Daoy (cell line): ENCODE data around the gene FOXP1. TPM values are rescaled to one million over a fixed set of nuclear protein-coding genes. Genes with fewer than 3 reads are reported as not detected.

Experiments
- DNase-seq: peaks from one replicate; pipeline ENCODE4 v3.0.0-alpha.2; 2015; ENCODE audit warnings: low read depth
- total RNA-seq: library from RNA; depleted of rRNA; stranded (reverse); fragments of >200 nt; shearing (Covaris generic); gene quantifications from 2 replicates; pipeline ENCODE4 v1.2.3, GENCODE V29; 2014

FOXP1 gene
- total RNA-seq, 1 experiment from 2014 or later, result 42.6 TPM

DNA sequence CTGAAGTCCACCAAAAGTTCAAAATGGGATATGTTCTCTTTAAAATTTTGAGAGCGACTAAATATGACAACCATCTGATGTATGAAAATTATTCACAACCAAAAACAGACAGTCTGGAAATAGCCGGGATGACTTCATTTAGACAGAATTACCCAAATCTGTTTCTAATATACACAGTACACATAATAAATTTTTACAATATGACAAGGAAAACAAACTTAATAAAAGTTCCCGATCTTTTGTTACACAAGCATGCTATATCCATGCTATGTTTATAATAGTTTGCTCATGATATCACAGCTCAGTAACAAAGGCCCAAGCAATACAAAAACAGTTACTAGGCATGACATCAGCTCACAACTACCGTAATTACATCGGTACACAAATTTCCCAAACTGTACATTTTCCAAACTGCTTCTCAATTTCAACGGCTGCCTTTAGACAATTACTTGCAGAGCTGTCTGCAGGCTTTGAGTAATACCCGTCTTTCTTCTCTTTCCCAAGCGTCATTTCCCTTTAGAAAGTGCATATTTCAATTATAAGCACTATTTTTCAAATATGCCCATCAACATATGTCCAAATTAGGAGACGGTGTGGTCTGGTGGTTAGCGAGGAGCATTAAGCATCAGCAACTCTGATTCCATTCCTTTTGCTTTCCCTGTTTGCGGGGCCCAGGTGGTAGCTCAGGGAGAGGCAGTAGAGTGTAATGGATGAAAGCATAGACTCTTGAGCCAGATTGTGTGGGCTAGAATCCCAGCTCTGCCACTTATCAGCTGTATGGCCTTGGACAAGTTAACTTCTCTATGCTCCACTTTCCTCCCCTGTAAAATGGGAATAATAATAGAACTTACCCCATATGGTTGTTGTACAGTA lies 481.2 kb downstream of the FOXP1 start:
- DNase-seq, result peak; percentile 67

DNA sequence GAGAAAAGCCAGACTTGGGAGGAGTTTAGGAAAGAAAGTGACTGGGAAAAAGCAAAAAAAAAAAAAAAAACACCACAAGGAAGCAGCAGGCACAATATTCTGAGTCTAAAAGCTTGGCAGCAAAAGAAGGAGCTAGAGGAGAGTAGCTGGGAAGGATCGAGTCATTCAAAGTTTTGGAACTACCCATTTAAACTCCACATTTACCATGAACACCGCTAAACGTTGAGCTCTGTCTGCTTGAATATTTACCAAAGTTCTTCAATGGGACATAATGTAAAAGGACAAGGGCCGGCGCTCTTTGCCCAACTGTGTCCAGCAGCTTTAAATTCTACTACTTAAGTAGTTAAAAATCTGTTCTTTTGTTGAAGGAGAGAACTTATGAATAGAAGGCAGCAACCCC lies 481.9 kb downstream of the FOXP1 start:
- peak; percentile 10 for DNase-seq

- DNase-seq, result peak; percentile 66
These were observed 482.5 kb downstream of the FOXP1 start for GRCh38 chr3:71101014-71101413.

- DNase-seq, result no peak
These were observed 483.4 kb downstream of the FOXP1 start for GRCh38 chr3:71099997-71100719.

- no peak for DNase-seq
These were observed 486.0 kb downstream of the FOXP1 start for GRCh38 chr3:71097557-71097956.

- no peak for DNase-seq
These were observed 487.8 kb downstream of the FOXP1 start for GRCh38 chr3:71095511-71096291.

DNA sequence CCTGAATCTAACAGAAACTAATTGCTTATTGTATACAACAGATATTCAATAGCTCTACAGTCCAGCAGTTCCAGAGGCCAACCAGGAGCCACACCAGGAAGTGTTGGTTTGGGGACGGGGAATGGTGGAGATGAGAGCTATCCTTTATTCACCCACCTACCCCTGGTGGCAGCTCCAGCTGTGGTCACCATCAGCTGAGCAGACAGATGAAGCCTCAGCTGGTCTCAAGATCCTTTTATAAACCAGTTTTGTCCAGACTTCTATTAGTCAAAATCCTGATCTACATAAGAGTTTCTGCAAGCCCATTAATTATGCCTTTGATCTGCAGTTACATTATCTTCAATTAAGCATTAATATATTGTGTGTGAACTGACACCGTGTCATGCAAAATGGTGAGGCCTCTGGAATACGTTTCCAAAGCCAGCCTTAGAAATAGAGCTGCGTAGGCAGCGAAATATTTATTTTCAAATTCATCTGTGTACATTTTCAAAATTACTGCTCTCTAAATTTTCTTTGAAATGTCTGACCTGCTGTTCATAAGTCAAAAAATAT lies 488.8 kb downstream of the FOXP1 start:
- no peak for DNase-seq

GRCh38 chr3:71092665-71093064 lies 490.9 kb downstream of the FOXP1 start:
- no peak for DNase-seq

DNA sequence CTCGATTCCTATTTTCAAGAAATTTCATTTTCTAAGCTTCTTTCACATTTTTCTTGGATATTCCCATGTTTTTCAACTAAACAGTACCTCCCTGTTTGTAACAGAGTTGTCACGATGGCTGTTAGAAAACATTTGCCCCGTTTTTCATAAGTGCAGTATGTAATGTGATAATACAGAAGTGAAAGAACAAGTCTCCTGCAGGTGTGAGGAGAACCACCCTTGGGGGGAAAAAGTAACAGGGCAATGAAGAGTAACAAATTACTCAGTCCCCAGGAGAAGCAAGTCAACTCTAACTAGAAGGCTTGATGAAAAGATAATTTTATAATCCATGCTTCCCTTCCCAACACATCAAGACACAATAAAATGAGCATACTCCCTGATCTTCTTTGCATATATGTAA lies 493.3 kb downstream of the FOXP1 start:
- DNase-seq, result no peak

DNA sequence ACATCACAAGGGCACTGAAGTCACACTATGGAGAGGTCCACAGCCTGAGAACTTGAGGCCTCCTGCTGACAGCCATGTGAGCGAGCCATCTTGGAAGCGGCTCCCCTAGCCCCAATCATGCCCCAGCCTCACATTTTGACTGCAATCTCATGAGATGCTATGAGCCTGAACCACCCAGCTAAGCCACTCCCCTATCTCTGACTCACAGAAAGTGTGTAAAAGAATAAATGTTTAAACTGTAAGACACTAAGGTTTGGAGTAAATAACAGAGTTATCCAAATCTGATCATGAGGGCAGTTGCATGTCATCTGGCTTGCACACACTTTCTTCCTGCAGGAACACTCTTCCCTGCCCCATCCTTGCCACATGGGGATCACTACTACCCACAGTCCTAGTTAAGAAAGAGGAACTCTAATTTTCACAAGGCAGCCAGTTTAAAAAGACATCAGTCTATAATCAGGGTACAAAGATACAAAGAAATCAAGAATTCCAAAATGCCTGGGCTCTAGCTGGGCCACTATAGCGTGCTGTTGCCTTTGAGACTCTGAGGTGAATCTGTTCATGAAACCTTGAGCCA lies 494.2 kb downstream of the FOXP1 start:
- DNase-seq, result no peak

- DNase-seq, result no peak
These were observed 494.8 kb downstream of the FOXP1 start for GRCh38 chr3:71088742-71089141.

DNA sequence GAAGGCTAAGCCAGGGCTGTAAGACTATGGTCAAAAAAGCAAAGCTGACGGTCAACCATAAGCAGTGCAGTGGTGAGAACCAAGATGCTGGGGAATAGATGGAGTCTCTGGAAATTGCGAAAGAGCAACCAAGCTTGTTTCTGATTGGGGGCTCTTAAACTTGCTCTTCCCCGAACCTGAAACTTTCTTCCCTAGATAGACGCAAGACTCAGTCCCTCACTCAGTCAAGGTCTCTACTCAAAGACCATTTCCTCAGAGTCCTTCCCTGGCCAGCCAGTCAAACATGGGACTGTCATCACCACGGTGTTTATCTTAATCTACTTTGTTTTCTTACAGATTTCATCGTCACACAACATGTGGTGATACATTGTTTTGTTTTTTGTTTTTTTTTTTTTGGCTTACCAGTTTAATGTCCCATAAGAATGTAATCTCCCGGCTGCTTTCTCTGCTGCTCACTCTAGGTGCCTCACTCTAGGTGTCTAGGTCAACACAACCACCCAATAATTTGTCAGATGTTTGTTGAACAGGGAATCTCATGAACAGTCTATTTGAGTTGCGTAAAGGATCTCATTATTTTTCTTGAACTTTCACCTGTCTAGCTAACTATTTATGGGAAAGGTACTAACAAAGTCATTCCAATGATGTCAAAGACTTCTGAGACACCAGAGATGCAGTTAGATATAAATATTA lies 495.4 kb downstream of the FOXP1 start:
- no peak for DNase-seq

DNA sequence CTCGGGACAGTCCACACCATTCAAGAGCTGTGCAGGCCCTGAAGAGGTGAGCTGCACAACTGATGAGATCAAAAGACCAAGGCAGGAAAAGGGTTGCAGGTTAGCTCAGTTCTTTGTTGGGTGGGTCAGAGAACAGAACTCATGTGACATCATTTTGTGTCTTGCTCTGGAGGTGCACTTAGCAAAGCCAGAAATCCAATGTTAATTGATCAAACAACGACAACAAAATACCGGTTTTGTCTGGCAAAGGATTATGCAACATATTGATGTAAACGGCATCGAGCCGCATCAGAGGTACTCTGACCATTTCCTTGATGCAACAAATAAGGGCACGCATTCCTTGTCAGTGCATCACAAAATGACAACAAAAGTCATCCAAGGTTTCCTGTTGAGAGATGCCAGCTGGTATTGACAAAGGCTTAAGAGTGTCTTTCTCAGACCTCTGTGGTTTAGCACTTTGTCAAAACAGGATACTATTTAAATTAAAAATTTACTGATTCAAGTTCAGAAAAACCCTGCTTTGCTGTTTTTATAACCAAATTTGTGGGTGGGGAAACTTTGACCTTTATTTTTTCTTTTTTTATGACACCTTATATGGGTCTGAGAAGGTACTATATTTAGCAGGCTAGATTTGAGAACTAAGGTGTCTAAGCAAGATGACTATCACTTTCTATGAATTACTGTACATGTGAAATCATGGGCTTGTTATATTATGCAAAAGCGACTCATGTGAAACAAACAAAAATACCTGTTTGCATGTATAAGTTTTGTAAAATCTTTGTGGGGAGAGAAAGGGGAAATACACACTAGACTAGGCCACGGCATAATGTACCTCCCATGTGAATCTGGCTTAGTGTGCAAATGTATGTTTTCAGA lies 496.1 kb downstream of the FOXP1 start:
- DNase-seq, result no peak

DNA sequence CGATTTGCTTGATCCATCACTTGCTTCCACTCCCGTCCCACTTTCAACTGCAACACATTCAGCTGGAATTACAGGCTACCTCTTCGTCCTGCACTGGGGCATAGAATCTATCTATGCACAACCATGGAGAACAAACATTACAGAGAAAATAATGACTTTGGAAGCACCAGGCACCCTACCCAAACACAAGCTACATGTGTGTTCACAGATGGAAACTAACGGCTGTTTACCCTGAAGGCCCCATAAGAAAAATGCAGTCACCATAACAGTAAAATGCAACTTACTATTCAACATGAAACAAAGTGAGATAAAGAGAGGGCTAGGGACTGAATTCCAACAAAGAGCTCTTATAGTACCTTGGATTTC lies 496.8 kb downstream of the FOXP1 start:
- DNase-seq, result no peak

- no peak for DNase-seq
These were observed 499.8 kb downstream of the FOXP1 start for GRCh38 chr3:71083726-71084131.

GRCh38 chr3:71082833-71083232 lies 500.7 kb downstream of the FOXP1 start:
- DNase-seq, result no peak

GRCh38 chr3:71080517-71081083 lies 502.9 kb downstream of the FOXP1 start:
- no peak for DNase-seq

DNA sequence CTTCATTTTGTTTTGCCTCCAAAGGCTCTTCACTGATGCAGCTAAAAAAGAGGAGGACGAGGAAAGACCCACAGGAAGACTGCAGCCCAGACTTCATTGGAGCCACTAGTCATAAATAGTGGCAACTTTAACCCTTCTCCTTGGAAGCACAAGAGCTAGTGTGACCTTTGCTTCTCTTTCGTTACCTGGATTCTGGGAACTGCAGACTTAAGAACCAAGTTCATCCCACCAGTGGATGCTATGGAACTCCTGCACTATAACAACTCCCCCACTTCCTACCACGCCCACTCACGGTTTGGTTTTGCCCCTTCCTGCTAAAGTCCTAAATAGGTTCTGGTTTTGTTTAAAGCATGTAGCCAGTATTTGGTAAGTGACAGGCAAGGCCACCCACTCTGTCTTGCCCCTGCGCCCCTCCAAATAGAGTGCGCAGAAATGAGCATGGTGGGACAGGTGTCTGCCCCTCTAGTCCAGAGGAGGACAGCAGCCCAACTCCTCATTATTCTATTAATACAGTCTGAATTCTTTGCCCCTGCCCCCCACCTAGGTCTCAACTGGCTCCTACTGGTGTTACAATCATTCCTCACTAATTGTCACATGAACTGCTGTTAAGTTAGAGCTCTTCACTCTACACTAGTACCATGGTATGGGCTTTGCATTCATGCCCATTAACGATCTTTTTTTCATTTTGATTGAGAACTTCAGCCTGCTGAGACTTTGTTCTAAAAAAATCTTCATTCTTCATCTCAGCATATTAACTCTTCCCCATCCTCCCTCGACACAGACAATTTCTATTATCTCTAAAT lies 504.6 kb downstream of the FOXP1 start:
- no peak for DNase-seq

DNA sequence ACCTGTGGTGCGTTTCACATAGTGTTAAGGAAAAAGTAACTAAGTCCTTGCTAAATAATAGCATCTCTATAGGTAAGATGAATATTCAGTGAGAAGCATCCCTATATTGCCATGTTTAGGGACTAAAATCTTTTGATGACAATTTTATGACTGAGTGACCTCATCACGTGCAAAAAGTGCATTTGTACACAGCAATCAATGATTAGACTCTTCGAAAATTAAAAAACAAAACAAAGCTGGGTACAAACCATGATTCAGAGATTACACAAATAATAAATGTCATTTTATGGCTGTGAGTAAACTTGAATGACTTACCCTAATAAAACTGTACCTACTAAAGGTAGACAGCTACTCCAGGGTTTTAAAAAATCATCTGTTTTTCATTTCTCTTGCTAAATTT lies 505.3 kb downstream of the FOXP1 start:
- DNase-seq, result no peak
